Lower lobe of right lung (tissue), 2 donors: ENCODE measurements around the gene LDLRAD4. TPM values are rescaled to one million over a fixed set of nuclear protein-coding genes. Genes with fewer than 3 reads are reported as not detected.
A peak's percentile ranks its signal among the peaks of the same experiment; 100 is the strongest.

Experiments used
- ATAC-seq, 2 donors: fragments of 200-7000 bp; cut with Tn5 transposase; one replicate each; pipeline ENCODE4 v1.9.1; 2020 to 2022; ENCODE audit warnings: mild to moderate bottlenecking in 2 of 2, moderate library complexity in 2 of 2
- DNase-seq: peaks from one replicate; pipeline ENCODE4 v3.0.0-alpha.2; 2020
- H3K27ac ChIP-seq: fragments of 200-600 bp; one replicate; pipeline ENCODE4 v1.8.0; 2022
- H3K27me3 ChIP-seq: fragments of 200-600 bp; one replicate; pipeline ENCODE4 v1.8.0; 2022; ENCODE audit warnings: low read depth
- H3K36me3 ChIP-seq: fragments of 200-600 bp; one replicate; pipeline ENCODE4 v1.8.0; 2022; ENCODE audit warnings: mild to moderate bottlenecking
- H3K4me1 ChIP-seq: fragments of 200-600 bp; one replicate; pipeline ENCODE4 v1.8.0; 2022
- H3K4me3 ChIP-seq: fragments of 200-600 bp; one replicate; pipeline ENCODE4 v1.8.0; 2022; ENCODE audit warnings: mild to moderate bottlenecking
- H3K9me3 ChIP-seq: fragments of 200-600 bp; one replicate; pipeline ENCODE4 v1.8.0; 2022
- intact Hi-C: fragments of 100-400 bp; cut with DNase I; formaldehyde crosslinking; loops from one replicate; pipeline ENCODE4 v1.11.0; 2022
- total RNA-seq: library from RNA; stranded (reverse); fragmentation: NEBNext Ultra II Directional; extraction: Animal tissue kit (Norgen Biotek cat#: 25700); gene quantifications from one replicate; pipeline ENCODE4 v1.2.1, GENCODE V29; 2021
- TF ChIP-seq, protein P1 (sequence below): fragments of 200-600 bp; IDR thresholded peaks from one replicate; pipeline ENCODE4 v1.8.0; 2022; ENCODE audit warnings: antibody characterized with exemption, mild to moderate bottlenecking
- donor health status: DM: no; HTN: yes; CAD: no; lungs with severe emphysema.

The LDLRAD4 gene
- total RNA-seq, 1 donor from 2014 or later, result 24.6 TPM

DNA sequence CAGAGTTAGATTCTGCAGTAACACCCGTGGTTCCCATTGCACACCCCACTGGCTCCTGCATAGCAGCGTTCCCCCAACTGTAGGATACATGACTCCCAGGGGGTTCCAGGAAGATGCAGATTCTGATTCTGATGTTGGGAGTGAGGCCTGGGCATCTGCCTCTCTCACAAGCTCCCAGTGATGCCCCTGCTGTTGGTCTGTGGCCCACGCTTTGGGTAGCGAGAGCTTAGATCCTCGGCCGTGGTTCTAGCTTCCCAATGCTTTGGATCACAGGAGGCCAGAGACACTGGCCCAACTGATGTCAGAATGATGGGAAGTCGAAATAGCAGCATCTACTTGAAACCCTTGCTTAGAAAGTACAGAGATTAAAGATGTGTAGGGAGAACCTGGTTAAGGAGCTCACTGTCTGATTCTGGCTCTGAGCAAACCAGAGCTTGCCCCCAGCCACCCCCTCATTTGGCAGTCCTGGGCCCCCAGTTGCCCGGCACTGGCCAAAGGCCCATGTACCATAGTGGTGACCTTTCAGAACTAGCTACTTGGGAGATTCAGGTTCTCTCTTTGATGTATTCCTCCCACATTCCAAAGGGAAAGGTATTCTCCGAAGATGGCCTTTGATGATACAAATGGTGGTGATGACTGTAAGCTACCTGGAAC lies 310.3 kb downstream of the LDLRAD4 start:
- no peaks in the 10 kb centered on the region for H3K27me3 ChIP-seq
- no peaks in the 10 kb centered on the region for H3K9me3 ChIP-seq
- no peak overlapping the region for H3K27ac ChIP-seq
- H3K36me3 ChIP-seq, result peaks cover 2% of the 10 kb centered on the region
- H3K4me3 ChIP-seq, result no peak overlapping the region
- intact Hi-C loops, result no loop called here
- ATAC-seq (no peak), DNase-seq (no peak)
- TF ChIP-seq, protein P1, sequence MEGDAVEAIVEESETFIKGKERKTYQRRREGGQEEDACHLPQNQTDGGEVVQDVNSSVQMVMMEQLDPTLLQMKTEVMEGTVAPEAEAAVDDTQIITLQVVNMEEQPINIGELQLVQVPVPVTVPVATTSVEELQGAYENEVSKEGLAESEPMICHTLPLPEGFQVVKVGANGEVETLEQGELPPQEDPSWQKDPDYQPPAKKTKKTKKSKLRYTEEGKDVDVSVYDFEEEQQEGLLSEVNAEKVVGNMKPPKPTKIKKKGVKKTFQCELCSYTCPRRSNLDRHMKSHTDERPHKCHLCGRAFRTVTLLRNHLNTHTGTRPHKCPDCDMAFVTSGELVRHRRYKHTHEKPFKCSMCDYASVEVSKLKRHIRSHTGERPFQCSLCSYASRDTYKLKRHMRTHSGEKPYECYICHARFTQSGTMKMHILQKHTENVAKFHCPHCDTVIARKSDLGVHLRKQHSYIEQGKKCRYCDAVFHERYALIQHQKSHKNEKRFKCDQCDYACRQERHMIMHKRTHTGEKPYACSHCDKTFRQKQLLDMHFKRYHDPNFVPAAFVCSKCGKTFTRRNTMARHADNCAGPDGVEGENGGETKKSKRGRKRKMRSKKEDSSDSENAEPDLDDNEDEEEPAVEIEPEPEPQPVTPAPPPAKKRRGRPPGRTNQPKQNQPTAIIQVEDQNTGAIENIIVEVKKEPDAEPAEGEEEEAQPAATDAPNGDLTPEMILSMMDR, result no peak
- peaks cover 7% of the 10 kb centered on the region for H3K4me1 ChIP-seq

GRCh38 chr18:13530033-13530878 lies 311.7 kb downstream of the LDLRAD4 start:
- intact Hi-C loops, result no loop called here
- H3K4me1 ChIP-seq, result peaks cover 7% of the 10 kb centered on the region
- H3K27ac ChIP-seq, result no peak overlapping the region
- ATAC-seq (no peak), DNase-seq (no peak)
- no peak overlapping the region for H3K4me3 ChIP-seq
- no peaks in the 10 kb centered on the region for H3K27me3 ChIP-seq
- no peaks in the 10 kb centered on the region for H3K9me3 ChIP-seq
- no peaks in the 10 kb centered on the region for H3K36me3 ChIP-seq
- TF ChIP-seq, protein P1, result no peak

DNA sequence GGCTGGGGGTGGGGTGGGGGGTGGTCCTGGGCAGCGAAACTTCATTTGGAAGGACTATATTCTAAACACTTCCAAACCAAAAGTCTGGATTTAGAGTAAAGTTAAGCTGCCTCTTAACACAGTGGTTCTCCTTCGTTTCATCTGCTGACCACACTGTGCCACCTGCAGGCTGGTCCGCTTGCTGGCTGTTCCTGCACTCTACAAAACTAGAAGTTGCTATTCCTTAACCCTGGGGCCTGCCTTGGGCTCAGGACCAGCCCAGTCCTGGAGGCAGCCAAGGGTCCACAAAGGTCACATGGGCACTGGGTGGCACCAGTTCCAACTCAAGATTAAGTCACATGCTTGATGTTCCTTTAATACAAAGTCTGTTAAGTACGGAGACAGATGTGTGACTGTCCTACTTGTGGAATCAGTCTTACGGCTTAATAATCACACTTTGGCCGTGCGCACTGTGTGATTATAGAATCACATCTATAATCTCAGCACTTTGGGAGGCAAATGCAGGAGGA lies 312.4 kb downstream of the LDLRAD4 start:
- ATAC-seq (peak; percentile 78 to 84), DNase-seq (peak; percentile 61)
- TF ChIP-seq, protein P1, result peak; percentile 59

GRCh38 chr18:13531681-13532325 lies 313.2 kb downstream of the LDLRAD4 start:
- TF ChIP-seq, protein P1, result no peak

More for the DNA sequence above, 312.4 kb downstream of the LDLRAD4 start:
- Histone ChIP-seq H3K9me3 (no peaks in the 10 kb centered on the region), H3K27me3 (no peaks in the 10 kb centered on the region), H3K4me3 (no peak overlapping the region), H3K36me3 (no peaks in the 10 kb centered on the region), H3K27ac (no peak overlapping the region), H3K4me1 (peaks cover 7% of the 10 kb centered on the region)
- intact Hi-C loops, result no loop called here

GRCh38 chr18:13532406-13533075 lies 314.0 kb downstream of the LDLRAD4 start:
- Histone ChIP-seq H3K9me3 (no peaks in the 10 kb centered on the region), H3K4me3 (no peak overlapping the region), H3K36me3 (no peaks in the 10 kb centered on the region), H3K27me3 (no peaks in the 10 kb centered on the region), H3K4me1 (peaks cover 7% of the 10 kb centered on the region), H3K27ac (no peak overlapping the region)
- no peak for DNase-seq
- intact Hi-C loops, result no loop called here
- TF ChIP-seq, protein P1, result no peak
- ATAC-seq, result no peak

More at GRCh38 chr18:13531681-13532325, 313.2 kb downstream of the LDLRAD4 start:
- H3K27ac ChIP-seq, result no peak overlapping the region
- no peaks in the 10 kb centered on the region for H3K9me3 ChIP-seq
- no peaks in the 10 kb centered on the region for H3K27me3 ChIP-seq
- ATAC-seq (peak in 1 of 2 donors; percentile 23), DNase-seq (no peak)
- H3K4me3 ChIP-seq, result no peak overlapping the region
- H3K36me3 ChIP-seq, result no peaks in the 10 kb centered on the region
- peaks cover 7% of the 10 kb centered on the region for H3K4me1 ChIP-seq
- intact Hi-C loops, result no loop called here
